Gastrocnemius medialis (tissue), 4 donors: ENCODE results near the gene SETDB1.

Experiments
- CTCF ChIP-seq, 5 experiments: fragments of 450-650 bp in 3 of 5; fragments of 200-600 bp in 2 of 5; sonication (generic) in 2 of 5; IDR thresholded peaks in 4 of 5; conservative IDR thresholded peaks in 1 of 5; 1 replicate in 4 of 5; 2 replicates in 1 of 5; pipeline ENCODE4 v1.5.1; 2016 to 2019; ENCODE audit warnings: antibody characterized with exemption in 5 of 5, mild to moderate bottlenecking in 3 of 5, moderate library complexity in 3 of 5
- POLR2A ChIP-seq, 2 donors: fragments of 450-650 bp; IDR thresholded peaks; one replicate each; pipeline ENCODE4 v1.6.1; 2017; ENCODE audit warnings: antibody characterized with exemption in 2 of 2, mild to moderate bottlenecking in 2 of 2, moderate library complexity in 2 of 2

GRCh38 chr1:150997949-150998348 lies 71.8 kb downstream of the SETDB1 start:
- TF ChIP-seq CTCF (IDR thresholded peaks at IDR 0.05 in 4 of 5, conservative IDR thresholded peaks at IDR 0.05 in 1 of 5) = no peak
- TF ChIP-seq POLR2A (IDR thresholded peaks at IDR 0.05) = no peak
